Measurements from ENCODE around the gene HSD17B12. TPM values are rescaled to one million over a fixed set of nuclear protein-coding genes. Genes with fewer than 3 reads are reported as not detected.
"Not testable (repeated sequence)": the region's sequence is repeated elsewhere in the genome, so short reads cannot be mapped to it uniquely, and the experiment has no call there.

The HSD17B12 gene
- total RNA-seq, 1 experiment from 2014 or later, result 307 TPM

- intact Hi-C loops (cut with micrococcal nuclease; ENCODE audit: unreplicated experiment), result no loop called here
- POLR2A ChIA-PET (ENCODE audit: low non-redundant PET), result no interaction called here
These were observed 31.6 kb upstream of the HSD17B12 start for GRCh38 chr11:43648888-43649287.

GRCh38 chr11:43649501-43649900 lies 31.0 kb upstream of the HSD17B12 start:
- Histone ChIP-seq H3K27me3 (replicated peaks; ENCODE audit: insufficient read depth, low read depth, low read length, poor library complexity) (no peaks in the 10 kb centered on the region), H3K27ac (ENCODE audit: low read depth, low read length, poor library complexity, severe bottlenecking) (no peak overlapping the region), H3K4me3 (ENCODE audit: low read depth, low read length, poor library complexity, severe bottlenecking) (no peak overlapping the region), H3K36me3 (ENCODE audit: insufficient read depth, low read length, poor library complexity, severe bottlenecking) (no peaks in the 10 kb centered on the region), H3K4me1 (ENCODE audit: insufficient read depth, low read length, poor library complexity, severe bottlenecking) (peaks cover 6% of the 10 kb centered on the region), H3K9me3 (ENCODE audit: low read depth, low read length, poor library complexity, severe bottlenecking) (no peaks in the 10 kb centered on the region)
- CTCF ChIA-PET, result no interaction called here
- POLR2A ChIA-PET (ENCODE audit: low non-redundant PET), result no interaction called here
- peak; percentile 45 for DNase-seq (ENCODE audit: low spot score)
- TF ChIP-seq EZH2 (IDR thresholded peaks at IDR 0.05; ENCODE audit: borderline replicate concordance, low read depth, low read length, poor library complexity, severe bottlenecking) (no peak), CTCF (conservative IDR thresholded peaks at IDR 0.05; ENCODE audit: low read depth, low read length) (peak; percentile 53)
- intact Hi-C loops (cut with micrococcal nuclease; ENCODE audit: unreplicated experiment), result no loop called here
- no TSS peak for BruUV-seq (replicated peaks)

More at GRCh38 chr11:43648888-43649287, 31.6 kb upstream of the HSD17B12 start:
- Histone ChIP-seq H3K9me3 (ENCODE audit: low read depth, low read length, poor library complexity, severe bottlenecking) (no peaks in the 10 kb centered on the region), H3K27me3 (replicated peaks; ENCODE audit: insufficient read depth, low read depth, low read length, poor library complexity) (no peaks in the 10 kb centered on the region), H3K27ac (ENCODE audit: low read depth, low read length, poor library complexity, severe bottlenecking) (no peak overlapping the region), H3K36me3 (ENCODE audit: insufficient read depth, low read length, poor library complexity, severe bottlenecking) (no peaks in the 10 kb centered on the region), H3K4me3 (ENCODE audit: low read depth, low read length, poor library complexity, severe bottlenecking) (no peak overlapping the region), H3K4me1 (ENCODE audit: insufficient read depth, low read length, poor library complexity, severe bottlenecking) (peaks cover 6% of the 10 kb centered on the region)
- TF ChIP-seq CTCF (conservative IDR thresholded peaks at IDR 0.05; ENCODE audit: low read depth, low read length), result no peak
- TF ChIP-seq EZH2 (IDR thresholded peaks at IDR 0.05; ENCODE audit: borderline replicate concordance, low read depth, low read length, poor library complexity, severe bottlenecking), result no peak
- CTCF ChIA-PET, result no interaction called here
- BruUV-seq (replicated peaks), result no TSS peak
- DNase-seq (ENCODE audit: low spot score), result no peak

- H3K4me3 ChIP-seq (ENCODE audit: low read depth, low read length, poor library complexity, severe bottlenecking), result no peak overlapping the region
- CTCF ChIA-PET, result no interaction called here
- no TSS peak for BruUV-seq (replicated peaks)
- POLR2A ChIA-PET (ENCODE audit: low non-redundant PET), result no interaction called here
- H3K36me3 ChIP-seq (ENCODE audit: insufficient read depth, low read length, poor library complexity, severe bottlenecking), result no peaks in the 10 kb centered on the region
- peaks cover 3% of the 10 kb centered on the region for H3K4me1 ChIP-seq (ENCODE audit: insufficient read depth, low read length, poor library complexity, severe bottlenecking)
- DNase-seq (ENCODE audit: low spot score), result no peak
- intact Hi-C loops (cut with micrococcal nuclease; ENCODE audit: unreplicated experiment), result no loop called here
- no peaks in the 10 kb centered on the region for H3K9me3 ChIP-seq (ENCODE audit: low read depth, low read length, poor library complexity, severe bottlenecking)
- TF ChIP-seq EZH2 (IDR thresholded peaks at IDR 0.05; ENCODE audit: borderline replicate concordance, low read depth, low read length, poor library complexity, severe bottlenecking) (no peak), CTCF (conservative IDR thresholded peaks at IDR 0.05; ENCODE audit: low read depth, low read length) (no peak)
- no peak overlapping the region for H3K27ac ChIP-seq (ENCODE audit: low read depth, low read length, poor library complexity, severe bottlenecking)
- no peaks in the 10 kb centered on the region for H3K27me3 ChIP-seq (replicated peaks; ENCODE audit: insufficient read depth, low read depth, low read length, poor library complexity)
These were observed 30.6 kb upstream of the HSD17B12 start for GRCh38 chr11:43649921-43650320.

- peaks cover 11% of the 10 kb centered on the region for H3K27me3 ChIP-seq (replicated peaks; ENCODE audit: insufficient read depth, low read depth, low read length, poor library complexity)
- H3K36me3 ChIP-seq (ENCODE audit: insufficient read depth, low read length, poor library complexity, severe bottlenecking); H3K4me3 ChIP-seq (ENCODE audit: low read depth, low read length, poor library complexity, severe bottlenecking); intact Hi-C loops (cut with micrococcal nuclease; ENCODE audit: unreplicated experiment); H3K9me3 ChIP-seq (ENCODE audit: low read depth, low read length, poor library complexity, severe bottlenecking); H3K4me1 ChIP-seq (ENCODE audit: insufficient read depth, low read length, poor library complexity, severe bottlenecking); DNase-seq (ENCODE audit: low spot score); H3K27ac ChIP-seq (ENCODE audit: low read depth, low read length, poor library complexity, severe bottlenecking); BruUV-seq (replicated peaks); CTCF ChIA-PET; POLR2A ChIA-PET (ENCODE audit: low non-redundant PET): not testable (repeated sequence)
These were observed 17.5 kb upstream of the HSD17B12 start for GRCh38 chr11:43663018-43663417.
